Common myeloid progenitor, CD34-positive (primary cell): Measurements from ENCODE around the gene NPY5R.

ENCODE experiments used
- CTCF ChIA-PET: fragments of 350-600 bp; sonication (Branson Sonifier 250); formaldehyde crosslinking; loops from one replicate; lab custom pipeline; 2021; ENCODE audit warnings: antibody characterized with exemption; lab: Charles Lee
- POLR2A ChIA-PET: fragments of 350-600 bp; sonication (Branson Sonifier 250); formaldehyde crosslinking; loops from one replicate; lab custom pipeline; 2021; ENCODE audit warnings: antibody characterized with exemption; lab: Charles Lee
- DNase-seq, 3 donors: peaks; one replicate each; pipeline versions ENCODE4 v3.0.0 to v3.0.0-alpha.2; 2013
- H3K27ac ChIP-seq, 2 experiments: 1 replicate in 1 of 2; 2 replicates in 1 of 2; pipeline ENCODE4 v1.7.0; 2013; ENCODE audit warnings: inconsistent platforms in 2 of 2, low read length in 2 of 2, mild to moderate bottlenecking in 2 of 2, low read depth in 1 of 2, moderate library complexity in 1 of 2; ENCODE audit not compliant: severe bottlenecking in 2 of 2, insufficient read depth in 1 of 2, poor library complexity in 1 of 2
- H3K27me3 ChIP-seq, 5 experiments: replicated peaks in 2 of 5; 1 replicate in 3 of 5; 2 replicates in 2 of 5; pipeline versions ENCODE4 v1.6.1 to v1.7.0; 2013; ENCODE audit warnings: low read length in 4 of 5, mild to moderate bottlenecking in 2 of 5, moderate library complexity in 2 of 5, inconsistent platforms in 1 of 5; ENCODE audit not compliant: insufficient read depth in 5 of 5, control insufficient read depth in 4 of 5
- H3K36me3 ChIP-seq, 4 experiments: 1 replicate in 2 of 4; 2 replicates in 2 of 4; pipeline versions ENCODE4 v1.6.1 to v1.7.0; 2013; ENCODE audit warnings: low read length in 3 of 4, control low read depth in 1 of 4, mild to moderate bottlenecking in 1 of 4; ENCODE audit not compliant: control insufficient read depth in 4 of 4, insufficient read depth in 4 of 4
- H3K4me1 ChIP-seq, 4 experiments: 1 replicate in 3 of 4; 2 replicates in 1 of 4; pipeline versions ENCODE4 v1.6.1 to v1.7.1; 2013; ENCODE audit warnings: low read length in 3 of 4, mild to moderate bottlenecking in 3 of 4, control low read depth in 1 of 4, inconsistent platforms in 1 of 4, moderate library complexity in 1 of 4; ENCODE audit not compliant: control insufficient read depth in 4 of 4, insufficient read depth in 4 of 4; ENCODE audit errors: control extremely low read depth in 1 of 4
- H3K4me3 ChIP-seq, 7 experiments: 1 replicate in 4 of 7; 2 replicates in 3 of 7; pipeline versions ENCODE4 v1.5.1 to v1.7.0; 2013; ENCODE audit warnings: mild to moderate bottlenecking in 7 of 7, low read length in 6 of 7, moderate library complexity in 6 of 7, inconsistent platforms in 2 of 7, low read depth in 2 of 7, control low read depth in 1 of 7; ENCODE audit not compliant: insufficient read depth in 4 of 7, control insufficient read depth in 1 of 7; ENCODE audit errors: extremely low read depth in 1 of 7
- H3K9me3 ChIP-seq, 5 experiments: 1 replicate in 4 of 5; 2 replicates in 1 of 5; pipeline versions ENCODE4 v1.6.1 to v1.7.1; 2013; ENCODE audit warnings: low read length in 4 of 5, mild to moderate bottlenecking in 2 of 5, inconsistent platforms in 1 of 5, low read depth in 1 of 5, moderate library complexity in 1 of 5; ENCODE audit not compliant: control insufficient read depth in 4 of 5, insufficient read depth in 2 of 5; ENCODE audit errors: control extremely low read depth in 1 of 5
- WGBS: methylation state at CpG from one replicate; pipeline ENCODE4 v1.1.5; 2013; ENCODE audit not compliant: insufficient coverage; 5-methylcytosine and 5-hydroxymethylcytosine counted together

NPY5R gene

DNA sequence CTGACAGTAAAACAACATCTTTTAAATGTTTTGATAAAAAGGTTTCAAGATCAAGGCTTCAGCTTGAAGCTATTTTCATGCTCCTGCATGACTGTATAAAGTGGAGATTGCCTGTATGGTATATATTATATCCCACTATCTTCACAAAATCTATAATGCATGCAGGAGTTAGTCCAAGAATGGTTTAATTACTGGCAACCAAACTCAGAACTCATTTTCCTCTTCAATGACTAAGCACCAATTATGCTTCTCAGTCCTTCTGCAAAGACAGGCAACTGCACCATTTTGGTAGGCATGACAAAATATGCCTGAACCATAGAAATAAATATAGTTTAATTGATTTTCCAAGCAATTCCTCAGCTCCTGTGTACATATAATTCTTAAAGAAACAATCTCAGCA lies 54.5 kb downstream of the NPY5R start:
- H3K27ac ChIP-seq: no peak overlapping the region
- H3K4me1 ChIP-seq: no peaks in the 10 kb centered on the region
- POLR2A ChIA-PET: no interaction called here
- H3K27me3 ChIP-seq: no peaks in the 10 kb centered on the region
- H3K36me3 ChIP-seq: no peaks in the 10 kb centered on the region
- CTCF ChIA-PET: no interaction called here
- no peak for DNase-seq
- H3K4me3 ChIP-seq: no peak overlapping the region
- H3K9me3 ChIP-seq: no peaks in the 10 kb centered on the region

DNA sequence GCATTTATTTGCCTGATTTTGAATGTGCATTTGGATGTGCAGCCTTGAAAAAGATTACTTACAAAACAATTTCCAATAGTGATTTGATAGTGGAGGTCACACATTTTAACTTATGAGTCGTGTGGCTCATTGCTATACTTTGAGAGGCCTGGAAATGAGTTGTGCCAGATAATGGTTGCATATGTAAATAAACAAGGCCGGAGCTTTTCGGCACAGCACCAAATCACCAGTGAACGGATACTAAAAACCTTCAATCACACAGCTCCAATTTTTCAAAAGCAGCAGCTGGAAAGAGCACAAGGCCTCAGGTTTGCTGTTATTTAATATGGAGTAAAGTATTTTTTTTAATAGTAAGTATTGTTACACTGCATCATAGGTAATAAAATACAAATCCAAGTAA lies 57.2 kb downstream of the NPY5R start:
- CTCF ChIA-PET: no interaction called here

More for the DNA sequence above, 57.2 kb downstream of the NPY5R start:
- Histone ChIP-seq H3K4me3 (no peak overlapping the region), H3K27ac (no peak overlapping the region), H3K36me3 (no peaks in the 10 kb centered on the region), H3K4me1 (no peaks in the 10 kb centered on the region), H3K9me3 (no peaks in the 10 kb centered on the region), H3K27me3 (peaks cover 0 to under 1% (median 0%) of the 10 kb centered on the region in 5 experiments)
- no peak for DNase-seq
- WGBS: no CpG with 5 or more reads among the region's 4 CpGs
- POLR2A ChIA-PET: no interaction called here
